Neural cell (in vitro differentiated cells): ENCODE data around the gene TDRKH.

Experiments used
- CTCF ChIP-seq: fragments of 450-650 bp; IDR thresholded peaks from 2 replicates; pipeline ENCODE4 v1.5.1; 2014; ENCODE audit warnings: antibody characterized with exemption, mild to moderate bottlenecking, moderate library complexity; ENCODE audit not compliant: poor library complexity, severe bottlenecking
- POLR2AphosphoS5 ChIP-seq: IDR thresholded peaks from 2 replicates; pipeline ENCODE4 v1.6.1; 2012
- RAD21 ChIP-seq: fragments of 450-650 bp; conservative IDR thresholded peaks from 2 replicates; pipeline ENCODE4 v1.6.1; 2014; ENCODE audit warnings: antibody characterized with exemption, mild to moderate bottlenecking, moderate library complexity
- REST ChIP-seq: IDR thresholded peaks from 2 replicates; pipeline ENCODE4 v1.6.1; 2012; ENCODE audit warnings: borderline replicate concordance
- SMC3 ChIP-seq: fragments of 450-650 bp; conservative IDR thresholded peaks from 2 replicates; pipeline ENCODE4 v1.6.1; 2014; ENCODE audit warnings: antibody characterized with exemption, mild to moderate bottlenecking, moderate library complexity; ENCODE audit not compliant: poor library complexity

GRCh38 chr1:151741516-151741915, 48.8 kb downstream of the TDRKH start:
- no peak for TF ChIP-seq CTCF
- no peak for TF ChIP-seq RAD21
- no peak for TF ChIP-seq SMC3
- no peak for TF ChIP-seq POLR2AphosphoS5
- TF ChIP-seq REST = no peak
